Measurements from ENCODE around the gene MYEOV. TPM values are rescaled to one million over a fixed set of nuclear protein-coding genes. Genes with fewer than 3 reads are reported as not detected.

The MYEOV gene
- total RNA-seq, 2 donors from 2014 or later, result 1.1 to 1.3 TPM

- DNase-seq (ENCODE audit: low spot score) (no peak), ATAC-seq (ENCODE audit: insufficient number of reproducible peaks, low FRiP score, low read depth) (no peak)
- no peaks in the 10 kb centered on the region for H3K36me3 ChIP-seq
- no peaks in the 10 kb centered on the region for H3K9me3 ChIP-seq
- no peak overlapping the region for H3K27ac ChIP-seq
- H3K4me3 ChIP-seq, result no peak overlapping the region
- no peaks in the 10 kb centered on the region for H3K27me3 ChIP-seq (replicated peaks; ENCODE audit: insufficient read depth)
- H3K4me1 ChIP-seq (ENCODE audit: control insufficient read depth in 1 of 2, low read depth in 2 of 2), result no peaks in the 10 kb centered on the region
- TF ChIP-seq, protein P1, sequence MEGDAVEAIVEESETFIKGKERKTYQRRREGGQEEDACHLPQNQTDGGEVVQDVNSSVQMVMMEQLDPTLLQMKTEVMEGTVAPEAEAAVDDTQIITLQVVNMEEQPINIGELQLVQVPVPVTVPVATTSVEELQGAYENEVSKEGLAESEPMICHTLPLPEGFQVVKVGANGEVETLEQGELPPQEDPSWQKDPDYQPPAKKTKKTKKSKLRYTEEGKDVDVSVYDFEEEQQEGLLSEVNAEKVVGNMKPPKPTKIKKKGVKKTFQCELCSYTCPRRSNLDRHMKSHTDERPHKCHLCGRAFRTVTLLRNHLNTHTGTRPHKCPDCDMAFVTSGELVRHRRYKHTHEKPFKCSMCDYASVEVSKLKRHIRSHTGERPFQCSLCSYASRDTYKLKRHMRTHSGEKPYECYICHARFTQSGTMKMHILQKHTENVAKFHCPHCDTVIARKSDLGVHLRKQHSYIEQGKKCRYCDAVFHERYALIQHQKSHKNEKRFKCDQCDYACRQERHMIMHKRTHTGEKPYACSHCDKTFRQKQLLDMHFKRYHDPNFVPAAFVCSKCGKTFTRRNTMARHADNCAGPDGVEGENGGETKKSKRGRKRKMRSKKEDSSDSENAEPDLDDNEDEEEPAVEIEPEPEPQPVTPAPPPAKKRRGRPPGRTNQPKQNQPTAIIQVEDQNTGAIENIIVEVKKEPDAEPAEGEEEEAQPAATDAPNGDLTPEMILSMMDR (IDR thresholded peaks at IDR 0.05), result no peak
Observed at GRCh38 chr11:69269926-69270697, 23.8 kb upstream of the MYEOV start.

DNA sequence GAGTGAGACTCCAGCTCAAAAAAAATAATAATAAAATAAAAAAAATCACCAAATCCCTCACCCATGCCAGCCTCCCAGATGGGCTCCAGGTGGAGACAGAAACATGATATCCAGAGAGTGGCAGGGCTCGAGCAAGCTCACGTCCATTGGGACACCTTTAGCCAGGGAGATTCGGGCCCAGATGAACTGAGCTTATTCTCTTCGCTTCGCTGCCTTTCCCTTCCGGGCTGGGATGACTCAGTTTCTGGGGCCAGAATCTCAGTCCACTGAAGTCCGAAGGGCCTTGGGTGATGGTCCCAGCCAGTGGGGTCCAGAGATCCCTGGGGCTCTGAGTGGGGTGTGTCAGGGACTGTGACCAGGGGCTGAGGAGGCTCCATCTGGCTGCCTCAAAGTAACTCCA is 23.0 kb upstream of the MYEOV start:
- ATAC-seq (ENCODE audit: insufficient number of reproducible peaks, low FRiP score, low read depth), result no peak
- TF ChIP-seq, protein P1 (IDR thresholded peaks at IDR 0.05), result no peak
- no peaks in the 10 kb centered on the region for H3K9me3 ChIP-seq

GRCh38 chr11:69272055-69272454 is 21.9 kb upstream of the MYEOV start:
- Histone ChIP-seq H3K9me3 (no peaks in the 10 kb centered on the region), H3K4me1 (ENCODE audit: control insufficient read depth in 1 of 2, low read depth in 2 of 2) (no peaks in the 10 kb centered on the region), H3K27me3 (replicated peaks; ENCODE audit: insufficient read depth) (no peaks in the 10 kb centered on the region), H3K4me3 (no peak overlapping the region), H3K36me3 (no peaks in the 10 kb centered on the region), H3K27ac (no peak overlapping the region)
- TF ChIP-seq, protein P1 (IDR thresholded peaks at IDR 0.05), result no peak
- no peak for DNase-seq (ENCODE audit: low spot score)
- no peak for ATAC-seq (ENCODE audit: insufficient number of reproducible peaks, low FRiP score, low read depth)

More for the DNA sequence above, 23.0 kb upstream of the MYEOV start:
- no peak for DNase-seq (ENCODE audit: low spot score)
- H3K4me1 ChIP-seq (ENCODE audit: control insufficient read depth in 1 of 2, low read depth in 2 of 2), result no peaks in the 10 kb centered on the region
- no peak overlapping the region for H3K4me3 ChIP-seq
- H3K36me3 ChIP-seq, result no peaks in the 10 kb centered on the region
- no peaks in the 10 kb centered on the region for H3K27me3 ChIP-seq (replicated peaks; ENCODE audit: insufficient read depth)
- H3K27ac ChIP-seq, result no peak overlapping the region

- no peaks in the 10 kb centered on the region for H3K36me3 ChIP-seq
- TF ChIP-seq, protein P1 (IDR thresholded peaks at IDR 0.05), result no peak
- H3K27me3 ChIP-seq (replicated peaks; ENCODE audit: insufficient read depth), result no peaks in the 10 kb centered on the region
- ATAC-seq (ENCODE audit: insufficient number of reproducible peaks, low FRiP score, low read depth), result no peak
- no peaks in the 10 kb centered on the region for H3K4me1 ChIP-seq (ENCODE audit: control insufficient read depth in 1 of 2, low read depth in 2 of 2)
- no peak for DNase-seq (ENCODE audit: low spot score)
- no peak overlapping the region for H3K4me3 ChIP-seq
- no peaks in the 10 kb centered on the region for H3K9me3 ChIP-seq
- H3K27ac ChIP-seq, result no peak overlapping the region
Observed at GRCh38 chr11:69272831-69273485, 21.0 kb upstream of the MYEOV start.

- H3K4me3 ChIP-seq, result no peak overlapping the region
- DNase-seq (ENCODE audit: low spot score) (no peak), ATAC-seq (ENCODE audit: insufficient number of reproducible peaks, low FRiP score, low read depth) (no peak)
- no peaks in the 10 kb centered on the region for H3K4me1 ChIP-seq (ENCODE audit: control insufficient read depth in 1 of 2, low read depth in 2 of 2)
- TF ChIP-seq, protein P1 (IDR thresholded peaks at IDR 0.05), result no peak
- H3K27me3 ChIP-seq (replicated peaks; ENCODE audit: insufficient read depth), result no peaks in the 10 kb centered on the region
- H3K36me3 ChIP-seq, result no peaks in the 10 kb centered on the region
- no peak overlapping the region for H3K27ac ChIP-seq
- H3K9me3 ChIP-seq, result no peaks in the 10 kb centered on the region
Observed at GRCh38 chr11:69273571-69273970, 20.4 kb upstream of the MYEOV start.

Data from thoracic aorta (tissue), 2 donors.